K562 (cell line): ENCODE results near the gene CCDC9B. TPM values are rescaled to one million over a fixed set of nuclear protein-coding genes. Genes with fewer than 3 reads are reported as not detected.

Experiments used
- BCLAF1 ChIP-seq, 2 experiments: fragments of 450-650 bp in 1 of 2; IDR thresholded peaks; 2 replicates each; pipeline ENCODE4 v1.6.1; 2011 to 2017; ENCODE audit warnings: low read depth in 2 of 2, antibody characterized with exemption in 1 of 2, borderline replicate concordance in 1 of 2, low read length in 1 of 2, mild to moderate bottlenecking in 1 of 2, mixed read lengths in 1 of 2; ENCODE audit not compliant: control insufficient read depth in 1 of 2
- DDX20 ChIP-seq: fragments of 450-650 bp; IDR thresholded peaks from 2 replicates; pipeline ENCODE4 v1.6.1; 2016; ENCODE audit warnings: missing genetic modification characterization, low read depth, mild to moderate bottlenecking, missing compliant biosample characterization, moderate library complexity
- GTF2F1 ChIP-seq: IDR thresholded peaks from 2 replicates; pipeline ENCODE4 v1.6.1; 2011; ENCODE audit warnings: low read depth, low read length, improper control_type of control experiment
- HMG20B ChIP-seq: fragments of 250-450 bp; sonication (Bioruptor Pico); IDR thresholded peaks from 2 replicates; pipeline ENCODE4 v1.5.0; 2021; ENCODE audit warnings: mild to moderate bottlenecking
- ILK ChIP-seq: fragments of 450-650 bp; IDR thresholded peaks from 2 replicates; pipeline ENCODE4 v1.6.1; 2016; ENCODE audit warnings: missing genetic modification characterization, low read depth, mild to moderate bottlenecking, missing compliant biosample characterization, moderate library complexity, borderline replicate concordance
- NCOA4 ChIP-seq: fragments of 450-650 bp; IDR thresholded peaks from 2 replicates; pipeline ENCODE4 v1.6.1; 2018; ENCODE audit warnings: mild to moderate bottlenecking; ENCODE audit not compliant: partially characterized antibody
- NFIC ChIP-seq: fragments of 450-650 bp; IDR thresholded peaks from 2 replicates; pipeline ENCODE4 v1.6.1; 2017; ENCODE audit warnings: mild to moderate bottlenecking, inconsistent platforms
- NR2C1 ChIP-seq, 2 experiments: fragments of 450-650 bp; IDR thresholded peaks; 2 replicates each; pipeline ENCODE4 v1.6.1; 2017; ENCODE audit warnings: mild to moderate bottlenecking in 2 of 2, antibody characterized with exemption in 1 of 2, inconsistent platforms in 1 of 2, missing compliant biosample characterization in 1 of 2, missing genetic modification characterization in 1 of 2
- RAD51 ChIP-seq: fragments of 450-650 bp; IDR thresholded peaks from 2 replicates; pipeline ENCODE4 v1.7.1; 2016; ENCODE audit warnings: low read depth, mild to moderate bottlenecking, borderline replicate concordance
- SIN3B ChIP-seq: fragments of 450-650 bp; IDR thresholded peaks from 2 replicates; pipeline ENCODE4 v1.6.1; 2017; ENCODE audit warnings: low read depth, mild to moderate bottlenecking, moderate library complexity
- TAF15 ChIP-seq: fragments of 200-400 bp; formaldehyde crosslinking; IDR thresholded peaks from 2 replicates; pipeline ENCODE4 v1.6.1; 2017; ENCODE audit warnings: mild to moderate bottlenecking, low read depth, low read length, moderate library complexity
- U2AF2 ChIP-seq: fragments of 200-400 bp; formaldehyde crosslinking; optimal IDR thresholded peaks from 2 replicates; pipeline ENCODE3; 2017; ENCODE audit warnings: low read depth, mild to moderate bottlenecking, low read length
- ZNF12 ChIP-seq: sonication (generic); formaldehyde crosslinking; IDR thresholded peaks from 2 replicates; pipeline ENCODE4 v1.4.0; 2020; ENCODE audit warnings: mild to moderate bottlenecking, missing genetic modification reagents
- ZNF3 ChIP-seq: fragments of 250-450 bp; sonication (Bioruptor Pico); IDR thresholded peaks from 2 replicates; pipeline ENCODE4 v1.5.0; 2021; ENCODE audit warnings: mild to moderate bottlenecking, moderate library complexity
- ZNF408 ChIP-seq: fragments of 250-450 bp; sonication (Bioruptor Pico); IDR thresholded peaks from 2 replicates; pipeline ENCODE4 v1.4.0; 2020; ENCODE audit warnings: low read depth, mild to moderate bottlenecking, moderate library complexity
- ZNF707 ChIP-seq: fragments of 250-450 bp; sonication (Bioruptor Pico); conservative IDR thresholded peaks from 2 replicates; pipeline ENCODE4 v1.8.0; 2022; ENCODE audit warnings: inconsistent platforms, mild to moderate bottlenecking, moderate library complexity
- polyA plus RNA-seq, 8 experiments: library from polyadenylated mRNA; depleted of rRNA in 4 of 8; stranded (reverse) in 5 of 8; unstranded in 3 of 8; fragments of >200 nt; fragmentation: Nextera tagmentation in 2 of 8; fragmentation: Illumina TruSeq in 1 of 8; extraction: Ambion mirVana in 2 of 8; extraction: Trizol in 1 of 8; gene quantifications; 2 replicates each; pipeline versions ENCODE4 v1.2.1 to v1.2.3, GENCODE V29; 2011 to 2014; ENCODE audit warnings: inconsistent platforms in 1 of 8, missing spikeins in 1 of 8
- total RNA-seq, 7 experiments: library from RNA; depleted of rRNA in 6 of 7; stranded (reverse); fragments of >200 nt in 6 of 7; fragmentation: Illumina TruSeq in 2 of 7; extraction: Trizol in 2 of 7; gene quantifications; 2 replicates each; pipeline versions ENCODE4 v1.2.1 to v1.2.3, GENCODE V29; 2011 to 2021; ENCODE audit warnings: low replicate concordance in 1 of 7
- TF ChIP-seq, protein P1 (sequence below): fragments of 450-650 bp; IDR thresholded peaks from 2 replicates; pipeline ENCODE4 v1.6.1; 2018; ENCODE audit not compliant: partially characterized antibody

CCDC9B gene
- total and polyA plus RNA-seq, 9 of the 15 experiments (the other 6 are each of a cell fraction or from before 2014, with no cell fraction given): 0.01 to 0.47 (median 0.15) TPM; not detected in 1

DNA sequence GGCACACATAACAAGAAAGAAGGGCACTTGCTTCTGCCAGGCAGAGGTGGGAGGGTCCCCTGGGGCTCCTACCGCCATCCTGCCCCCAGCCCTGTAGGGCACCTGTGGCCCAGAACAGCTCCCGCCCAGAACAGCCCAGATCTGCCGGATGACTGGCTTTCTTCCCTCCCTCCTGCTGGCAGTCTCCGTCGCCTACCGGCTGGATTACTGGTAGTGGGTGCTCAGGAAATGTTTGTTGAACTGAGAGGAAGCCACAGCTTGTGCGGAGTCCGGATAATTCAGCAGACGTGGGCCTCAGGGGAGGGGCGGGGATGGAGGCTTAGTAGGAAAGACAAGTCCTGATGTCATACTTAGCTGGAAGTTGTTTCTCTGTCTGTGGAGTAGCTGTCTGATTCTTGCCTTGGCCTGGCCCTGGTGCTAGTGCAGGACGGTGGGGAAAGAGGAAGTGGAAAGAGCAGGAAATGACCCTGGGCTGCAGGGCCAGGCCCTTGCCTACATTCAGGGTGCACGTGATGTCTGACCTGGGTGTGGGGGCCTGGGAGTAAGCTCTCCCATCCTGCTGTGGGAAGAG is 6.7 kb downstream of the CCDC9B start (continued):
- no peak for TF ChIP-seq BCLAF1 (IDR thresholded peaks at IDR 0.05; ENCODE audit: borderline replicate concordance in 1 of 2, control insufficient read depth in 1 of 2, low read depth in 2 of 2, low read length in 1 of 2)
- no peak for TF ChIP-seq SIN3B
- TF ChIP-seq ZNF12: no peak
- TF ChIP-seq, protein P1, sequence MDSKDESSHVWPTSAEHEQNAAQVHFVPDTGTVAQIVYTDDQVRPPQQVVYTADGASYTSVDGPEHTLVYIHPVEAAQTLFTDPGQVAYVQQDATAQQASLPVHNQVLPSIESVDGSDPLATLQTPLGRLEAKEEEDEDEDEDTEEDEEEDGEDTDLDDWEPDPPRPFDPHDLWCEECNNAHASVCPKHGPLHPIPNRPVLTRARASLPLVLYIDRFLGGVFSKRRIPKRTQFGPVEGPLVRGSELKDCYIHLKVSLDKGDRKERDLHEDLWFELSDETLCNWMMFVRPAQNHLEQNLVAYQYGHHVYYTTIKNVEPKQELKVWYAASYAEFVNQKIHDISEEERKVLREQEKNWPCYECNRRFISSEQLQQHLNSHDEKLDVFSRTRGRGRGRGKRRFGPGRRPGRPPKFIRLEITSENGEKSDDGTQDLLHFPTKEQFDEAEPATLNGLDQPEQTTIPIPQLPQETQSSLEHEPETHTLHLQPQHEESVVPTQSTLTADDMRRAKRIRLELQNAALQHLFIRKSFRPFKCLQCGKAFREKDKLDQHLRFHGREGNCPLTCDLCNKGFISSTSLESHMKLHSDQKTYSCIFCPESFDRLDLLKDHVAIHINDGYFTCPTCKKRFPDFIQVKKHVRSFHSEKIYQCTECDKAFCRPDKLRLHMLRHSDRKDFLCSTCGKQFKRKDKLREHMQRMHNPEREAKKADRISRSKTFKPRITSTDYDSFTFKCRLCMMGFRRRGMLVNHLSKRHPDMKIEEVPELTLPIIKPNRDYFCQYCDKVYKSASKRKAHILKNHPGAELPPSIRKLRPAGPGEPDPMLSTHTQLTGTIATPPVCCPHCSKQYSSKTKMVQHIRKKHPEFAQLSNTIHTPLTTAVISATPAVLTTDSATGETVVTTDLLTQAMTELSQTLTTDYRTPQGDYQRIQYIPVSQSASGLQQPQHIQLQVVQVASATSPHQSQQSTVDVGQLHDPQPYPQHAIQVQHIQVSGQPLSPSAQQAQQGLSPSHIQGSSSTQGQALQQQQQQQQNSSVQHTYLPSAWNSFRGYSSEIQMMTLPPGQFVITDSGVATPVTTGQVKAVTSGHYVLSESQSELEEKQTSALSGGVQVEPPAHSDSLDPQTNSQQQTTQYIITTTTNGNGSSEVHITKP: no peak
- TF ChIP-seq ZNF3 (CRISPR knock-in tag): no peak
- TF ChIP-seq ILK (tag): no peak
- no peak for TF ChIP-seq NFIC
- TF ChIP-seq DDX20 (tag): no peak
- no peak for TF ChIP-seq RAD51
- TF ChIP-seq NCOA4: no peak
- no peak for TF ChIP-seq HMG20B
- TF ChIP-seq ZNF707 (CRISPR knock-in tag): no peak
- TF ChIP-seq U2AF2: no peak
- peak; percentile 45; the same call in 1 of the 2 replicates for TF ChIP-seq NR2C1 (IDR thresholded peaks at IDR 0.05)
- peak; percentile 59 for TF ChIP-seq NR2C1 (tag; IDR thresholded peaks at IDR 0.05)
- TF ChIP-seq ZNF408 (CRISPR knock-in tag): no peak
- TF ChIP-seq TAF15: no peak
- no peak for TF ChIP-seq GTF2F1
